Colonic mucosa (tissue), 4 donors: ENCODE measurements around the gene STK17B. TPM values are rescaled to one million over a fixed set of nuclear protein-coding genes. Genes with fewer than 3 reads are reported as not detected.

Source experiments
- DNase-seq: peaks from one replicate; pipeline ENCODE4 v3.0.0-alpha.2; 2020
- H3K27ac ChIP-seq: fragments of 200-600 bp; one replicate; pipeline ENCODE4 v1.8.0; 2021
- H3K27me3 ChIP-seq: fragments of 200-600 bp; one replicate; pipeline ENCODE4 v1.8.0; 2021
- H3K36me3 ChIP-seq: fragments of 200-600 bp; one replicate; pipeline ENCODE4 v1.8.0; 2021
- H3K4me1 ChIP-seq: fragments of 200-600 bp; one replicate; pipeline ENCODE4 v1.8.0; 2021; ENCODE audit warnings: mild to moderate bottlenecking
- H3K4me3 ChIP-seq: fragments of 200-600 bp; one replicate; pipeline ENCODE4 v1.8.0; 2021
- H3K9ac ChIP-seq, 2 donors: one replicate each; pipeline ENCODE4 v1.7.0; 2013; ENCODE audit warnings: control low read depth in 2 of 2, low read depth in 2 of 2, low read length in 2 of 2
- H3K9me3 ChIP-seq: fragments of 200-600 bp; one replicate; pipeline ENCODE4 v1.8.0; 2021
- intact Hi-C: fragments of 100-400 bp; cut with DNase I; formaldehyde crosslinking; loops from one replicate; pipeline ENCODE4 v1.14.1; 2022
- total RNA-seq, 2 donors: library from RNA; stranded (reverse); fragmentation: NEBNext Ultra II Directional in 1 of 2; extraction: Animal tissue kit (Norgen Biotek cat#: 25700) in 1 of 2; gene quantifications; one replicate each; pipeline ENCODE4 v1.2.1, GENCODE V29; 2021
- TF ChIP-seq, protein P1 (sequence below): fragments of 200-600 bp; IDR thresholded peaks from one replicate; pipeline ENCODE4 v1.8.0; 2022; ENCODE audit warnings: antibody characterized with exemption, mild to moderate bottlenecking
- donor health status: healthy.
- donor health status: DM: no; HTN: no; CAD: no.
- donor health status: DM: no; HTN: no; CAD: no.

Gene STK17B
- total RNA-seq, result 10 to 100 TPM; 13.9 to 40.5 TPM

GRCh38 chr2:196171248-196171871 is at the start of gene STK17B:
STK17B (minus strand) TSS chr2:196171578; CDS start chr2:196163383, 8,195 bp downstream.
- H3K27me3 ChIP-seq, result no peaks in the 10 kb centered on the region
- intact Hi-C loops, result loop anchor here (10.0 kb wide), 1 partner anchor 97 kb away; no protein-coding TSS in a partner anchor
- DNase-seq, result peak; percentile 97

DNA sequence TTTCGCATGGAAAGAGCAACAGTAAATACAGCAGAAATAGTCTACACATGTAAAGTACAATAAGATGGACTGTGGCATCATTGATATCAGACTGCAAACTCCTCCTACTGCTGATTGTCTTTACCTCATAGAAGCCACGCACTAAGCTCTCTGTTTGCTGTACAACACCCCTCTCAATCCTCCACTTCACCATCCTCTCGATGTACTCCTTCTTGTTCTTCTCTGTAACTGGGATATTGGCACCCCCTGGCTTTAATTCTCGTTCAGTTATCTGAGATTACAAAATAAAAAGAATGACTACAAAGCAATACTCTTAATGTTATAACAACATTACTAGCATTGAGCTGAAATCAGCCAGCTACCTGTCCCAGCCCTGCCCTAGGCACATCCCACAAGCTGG is 49.3 kb upstream of the STK17B start:
- no peaks in the 10 kb centered on the region for H3K4me1 ChIP-seq
- no peak overlapping the region for H3K4me3 ChIP-seq
- TF ChIP-seq, protein P1, sequence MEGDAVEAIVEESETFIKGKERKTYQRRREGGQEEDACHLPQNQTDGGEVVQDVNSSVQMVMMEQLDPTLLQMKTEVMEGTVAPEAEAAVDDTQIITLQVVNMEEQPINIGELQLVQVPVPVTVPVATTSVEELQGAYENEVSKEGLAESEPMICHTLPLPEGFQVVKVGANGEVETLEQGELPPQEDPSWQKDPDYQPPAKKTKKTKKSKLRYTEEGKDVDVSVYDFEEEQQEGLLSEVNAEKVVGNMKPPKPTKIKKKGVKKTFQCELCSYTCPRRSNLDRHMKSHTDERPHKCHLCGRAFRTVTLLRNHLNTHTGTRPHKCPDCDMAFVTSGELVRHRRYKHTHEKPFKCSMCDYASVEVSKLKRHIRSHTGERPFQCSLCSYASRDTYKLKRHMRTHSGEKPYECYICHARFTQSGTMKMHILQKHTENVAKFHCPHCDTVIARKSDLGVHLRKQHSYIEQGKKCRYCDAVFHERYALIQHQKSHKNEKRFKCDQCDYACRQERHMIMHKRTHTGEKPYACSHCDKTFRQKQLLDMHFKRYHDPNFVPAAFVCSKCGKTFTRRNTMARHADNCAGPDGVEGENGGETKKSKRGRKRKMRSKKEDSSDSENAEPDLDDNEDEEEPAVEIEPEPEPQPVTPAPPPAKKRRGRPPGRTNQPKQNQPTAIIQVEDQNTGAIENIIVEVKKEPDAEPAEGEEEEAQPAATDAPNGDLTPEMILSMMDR, result no peak
- no peak for DNase-seq
- H3K27me3 ChIP-seq, result no peaks in the 10 kb centered on the region
- no peak overlapping the region for H3K27ac ChIP-seq
- intact Hi-C loops, result no loop called here
- H3K9ac ChIP-seq, result no peak overlapping the region
- no peaks in the 10 kb centered on the region for H3K9me3 ChIP-seq
- H3K36me3 ChIP-seq, result no peaks in the 10 kb centered on the region

More at GRCh38 chr2:196171248-196171871, at the start of gene STK17B:
- Histone ChIP-seq H3K36me3 (no peaks in the 10 kb centered on the region), H3K9ac (peak within 1 kb of the TSS; percentile 96 to 97), H3K9me3 (no peaks in the 10 kb centered on the region), H3K4me3 (peak within 1 kb of the TSS; percentile 92), H3K4me1 (no peaks in the 10 kb centered on the region), H3K27ac (peak within 1 kb of the TSS; percentile 98)
- TF ChIP-seq, protein P1, result no peak

DNA sequence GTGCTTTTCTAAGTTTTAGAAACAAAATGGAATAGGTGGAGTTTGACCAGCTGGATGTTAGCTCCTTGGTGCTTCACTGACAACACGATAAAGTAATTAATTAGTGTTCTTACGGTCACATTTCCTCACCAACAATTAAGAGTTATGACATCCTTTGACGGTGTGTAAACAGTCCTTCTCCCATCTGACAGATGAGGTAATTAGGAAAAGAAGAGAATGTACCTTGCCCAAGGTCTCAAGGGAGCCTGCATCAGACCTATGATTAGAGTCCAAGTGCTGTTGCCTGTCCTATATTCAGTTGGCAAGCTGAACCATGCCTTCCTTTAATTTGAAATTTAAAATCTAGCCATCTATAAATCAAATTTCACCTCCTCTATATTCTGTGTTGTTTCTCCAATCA is 48.3 kb upstream of the STK17B start:
- Histone ChIP-seq H3K9me3 (no peaks in the 10 kb centered on the region), H3K9ac (no peak overlapping the region), H3K4me3 (no peak overlapping the region), H3K36me3 (no peaks in the 10 kb centered on the region), H3K4me1 (no peaks in the 10 kb centered on the region), H3K27me3 (no peaks in the 10 kb centered on the region), H3K27ac (no peak overlapping the region)
- intact Hi-C loops, result no loop called here
- TF ChIP-seq, protein P1, result no peak
- no peak for DNase-seq

DNA sequence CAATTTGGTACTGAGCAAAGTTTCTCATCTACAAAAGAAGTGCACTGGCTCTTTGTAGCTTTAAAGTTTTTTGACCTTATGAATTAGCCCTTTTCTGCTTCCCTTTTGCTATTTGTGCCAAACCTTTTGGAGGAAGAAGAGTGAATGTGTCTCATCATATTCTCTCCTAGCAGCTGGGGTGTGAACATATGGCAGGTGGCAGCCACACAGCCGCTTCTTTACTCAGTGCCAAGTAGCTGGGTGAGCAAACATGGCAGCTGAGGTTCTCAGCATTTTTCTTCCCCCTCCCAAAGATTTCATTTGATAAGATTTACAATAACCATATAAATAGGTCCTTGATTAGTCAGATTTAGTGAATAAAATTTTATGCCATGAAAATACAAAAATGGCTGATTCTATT is 46.7 kb upstream of the STK17B start:
- TF ChIP-seq, protein P1, result no peak
- H3K9ac ChIP-seq, result no peak overlapping the region
- H3K27ac ChIP-seq, result no peak overlapping the region
- DNase-seq, result no peak
- intact Hi-C loops, result no loop called here
- no peaks in the 10 kb centered on the region for H3K4me1 ChIP-seq
- no peaks in the 10 kb centered on the region for H3K36me3 ChIP-seq
- no peaks in the 10 kb centered on the region for H3K9me3 ChIP-seq
- no peaks in the 10 kb centered on the region for H3K27me3 ChIP-seq
- H3K4me3 ChIP-seq, result no peak overlapping the region

GRCh38 chr2:196217116-196217515 is 45.7 kb upstream of the STK17B start:
- no peak overlapping the region for H3K4me3 ChIP-seq
- no peak overlapping the region for H3K27ac ChIP-seq
- TF ChIP-seq, protein P1, result no peak
- no peaks in the 10 kb centered on the region for H3K27me3 ChIP-seq
- no peaks in the 10 kb centered on the region for H3K36me3 ChIP-seq
- no peaks in the 10 kb centered on the region for H3K9me3 ChIP-seq
- intact Hi-C loops, result no loop called here
- H3K4me1 ChIP-seq, result no peaks in the 10 kb centered on the region
- no peak overlapping the region for H3K9ac ChIP-seq
- DNase-seq, result no peak
